ENCODE results near the gene RPS3A. TPM values are rescaled to one million over a fixed set of nuclear protein-coding genes. Genes with fewer than 3 reads are reported as not detected.

The RPS3A gene
- polyA plus RNA-seq, 2 of the 4 experiments (the other 2 are of a cell fraction), result 2,183 to 2,957 TPM

DNA sequence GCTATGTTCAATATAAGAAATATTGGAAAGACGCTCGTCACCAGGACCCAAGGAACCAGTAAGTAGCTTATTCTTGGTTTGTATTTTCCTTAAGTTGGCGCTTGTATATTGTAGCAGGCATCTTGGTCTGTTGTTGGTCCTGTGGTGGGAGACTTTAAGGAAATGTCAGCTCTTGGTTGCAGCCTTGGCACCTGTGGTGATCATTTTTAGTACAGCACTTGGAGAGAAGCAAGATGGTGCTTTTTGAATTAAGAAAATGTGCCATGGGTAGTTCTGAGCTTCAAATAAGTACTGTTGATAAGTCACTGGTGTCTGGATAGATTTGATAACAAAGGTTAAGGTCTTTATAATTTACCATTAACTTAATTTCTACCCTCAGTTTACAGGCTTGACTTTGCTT is 1.1 kb downstream of the RPS3A start (continued):
- TF ChIP-seq, protein P1, sequence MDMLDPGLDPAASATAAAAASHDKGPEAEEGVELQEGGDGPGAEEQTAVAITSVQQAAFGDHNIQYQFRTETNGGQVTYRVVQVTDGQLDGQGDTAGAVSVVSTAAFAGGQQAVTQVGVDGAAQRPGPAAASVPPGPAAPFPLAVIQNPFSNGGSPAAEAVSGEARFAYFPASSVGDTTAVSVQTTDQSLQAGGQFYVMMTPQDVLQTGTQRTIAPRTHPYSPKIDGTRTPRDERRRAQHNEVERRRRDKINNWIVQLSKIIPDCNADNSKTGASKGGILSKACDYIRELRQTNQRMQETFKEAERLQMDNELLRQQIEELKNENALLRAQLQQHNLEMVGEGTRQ (IDR thresholded peaks at IDR 0.05), result no peak
- TF ChIP-seq SREBF2 (IDR thresholded peaks at IDR 0.05) (no peak), SMC3 (IDR thresholded peaks at IDR 0.05) (no peak), EHF (CRISPR knock-in tag; IDR thresholded peaks at IDR 0.05) (no peak), CEBPB (IDR thresholded peaks at IDR 0.05) (no peak), MYC (IDR thresholded peaks at IDR 0.05; ENCODE audit: borderline replicate concordance, low read length) (no peak)
- TF ChIP-seq, protein P2, sequence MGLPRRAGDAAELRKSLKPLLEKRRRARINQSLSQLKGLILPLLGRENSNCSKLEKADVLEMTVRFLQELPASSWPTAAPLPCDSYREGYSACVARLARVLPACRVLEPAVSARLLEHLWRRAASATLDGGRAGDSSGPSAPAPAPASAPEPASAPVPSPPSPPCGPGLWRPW (IDR thresholded peaks at IDR 0.05), result no peak

DNA sequence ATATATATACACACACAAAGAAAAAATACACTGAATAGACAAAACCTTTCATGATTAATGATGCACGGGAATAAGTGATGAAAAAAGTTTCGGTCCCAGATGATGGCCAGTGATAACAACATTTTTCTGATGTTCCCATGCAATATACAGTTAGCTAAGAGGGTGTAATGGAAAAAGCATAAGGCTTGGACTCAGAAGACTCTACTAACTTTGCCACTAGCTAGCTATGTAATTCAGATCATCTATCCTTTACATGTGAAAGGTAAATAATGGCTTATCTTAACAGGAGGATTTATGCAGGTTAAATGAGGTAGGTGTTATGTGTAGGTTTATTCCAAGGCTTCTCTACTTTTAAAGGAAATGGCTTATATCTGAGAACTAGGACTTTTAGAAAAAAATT is 4.3 kb downstream of the RPS3A start:
- Histone ChIP-seq H3K4me3 (no peak overlapping the region), H3K9me3 (no peaks in the 10 kb centered on the region), H3K4me2 (no peak overlapping the region), H3K27ac (no peak overlapping the region), H3K4me1 (peaks cover 15% of the 10 kb centered on the region; the same call in 2 of the 3 replicates)
- POLR2A ChIA-PET, result no interaction called here
- WGBS (ENCODE audit: missing lambda C conversion rate), result 89% methylated on average over 2 of the region's 2 CpGs
- CTCF ChIA-PET, result interaction anchor here (0.8 kb wide), 1 partner anchor 13 kb away, joined by 3 read pairs; no protein-coding TSS in a partner anchor
- ATAC-seq, result no peak
- no peak for TF ChIP-seq KDM5A (IDR thresholded peaks at IDR 0.05)
- no peak for FAIRE-seq
- DNase-seq (ENCODE audit: low read depth in 1 of 2, low spot score in 1 of 2), result no peak

DNA sequence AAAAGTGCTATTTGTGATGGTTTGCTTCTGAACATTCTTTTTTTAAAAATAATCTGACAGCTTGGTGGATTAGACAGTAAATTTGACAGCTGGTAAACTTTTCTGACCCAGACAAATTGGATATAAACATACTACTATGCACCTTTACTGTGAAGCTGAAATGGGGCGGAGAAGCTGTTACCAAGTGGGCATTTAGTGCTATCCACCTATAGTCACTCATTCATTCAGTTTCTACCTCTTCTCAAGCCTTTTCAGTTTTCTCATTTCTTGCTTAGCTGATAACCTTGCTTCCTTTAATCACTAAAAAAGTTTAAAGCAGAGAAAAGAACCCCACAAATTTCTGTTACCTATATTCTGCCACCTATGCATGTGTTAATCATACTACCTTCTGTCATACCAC is 5.2 kb downstream of the RPS3A start:
- FAIRE-seq, result no peak
- Histone ChIP-seq H3K4me2 (no peak overlapping the region), H3K27ac (no peak overlapping the region), H3K9me3 (no peaks in the 10 kb centered on the region), H3K4me3 (no peak overlapping the region), H3K4me1 (peaks cover 15% of the 10 kb centered on the region; the same call in 2 of the 3 replicates)
- CTCF ChIA-PET, result interaction anchor here (0.6 kb wide), 1 partner anchor 215 kb away, joined by 3 read pairs; no protein-coding TSS in a partner anchor
- POLR2A ChIA-PET, result no interaction called here
- no peak for ATAC-seq
- DNase-seq (ENCODE audit: low read depth in 1 of 2, low spot score in 1 of 2), result no peak
- TF ChIP-seq CEBPB (IDR thresholded peaks at IDR 0.05) (no peak), TFCP2L1 (CRISPR knock-in tag; IDR thresholded peaks at IDR 0.05) (no peak), EP300 (IDR thresholded peaks at IDR 0.05) (no peak), FOSB (CRISPR knock-in tag; IDR thresholded peaks at IDR 0.05) (no peak), RNF2 (IDR thresholded peaks at IDR 0.05; ENCODE audit: borderline replicate concordance, low read depth) (no peak), MAFK (IDR thresholded peaks at IDR 0.05; ENCODE audit: partially characterized antibody) (no peak), EHMT2 (IDR thresholded peaks at IDR 0.05; ENCODE audit: low read depth) (no peak), FOXS1 (CRISPR knock-in tag; IDR thresholded peaks at IDR 0.05) (no peak), ZNF302 (CRISPR knock-in tag; IDR thresholded peaks at IDR 0.05) (no peak), HDAC2 (IDR thresholded peaks at IDR 0.05) (no peak), BHLHE40 (IDR thresholded peaks at IDR 0.05; ENCODE audit: low read depth, low read length) (no peak), ZSCAN20 (CRISPR knock-in tag; IDR thresholded peaks at IDR 0.05) (no peak), KDM1A (IDR thresholded peaks at IDR 0.05; ENCODE audit: low read depth) (no peak), HOXB5 (CRISPR knock-in tag; IDR thresholded peaks at IDR 0.05) (no peak), NPAS2 (CRISPR knock-in tag; IDR thresholded peaks at IDR 0.05; ENCODE audit: borderline replicate concordance) (no peak), HOXA7 (CRISPR knock-in tag; IDR thresholded peaks at IDR 0.05) (no peak)
- TF ChIP-seq, protein P1 (IDR thresholded peaks at IDR 0.05), result no peak
- TF ChIP-seq, protein P3, sequence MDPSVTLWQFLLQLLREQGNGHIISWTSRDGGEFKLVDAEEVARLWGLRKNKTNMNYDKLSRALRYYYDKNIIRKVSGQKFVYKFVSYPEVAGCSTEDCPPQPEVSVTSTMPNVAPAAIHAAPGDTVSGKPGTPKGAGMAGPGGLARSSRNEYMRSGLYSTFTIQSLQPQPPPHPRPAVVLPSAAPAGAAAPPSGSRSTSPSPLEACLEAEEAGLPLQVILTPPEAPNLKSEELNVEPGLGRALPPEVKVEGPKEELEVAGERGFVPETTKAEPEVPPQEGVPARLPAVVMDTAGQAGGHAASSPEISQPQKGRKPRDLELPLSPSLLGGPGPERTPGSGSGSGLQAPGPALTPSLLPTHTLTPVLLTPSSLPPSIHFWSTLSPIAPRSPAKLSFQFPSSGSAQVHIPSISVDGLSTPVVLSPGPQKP (IDR thresholded peaks at IDR 0.05; ENCODE audit: low read depth, low read length), result no peak
- TF ChIP-seq, protein P4, sequence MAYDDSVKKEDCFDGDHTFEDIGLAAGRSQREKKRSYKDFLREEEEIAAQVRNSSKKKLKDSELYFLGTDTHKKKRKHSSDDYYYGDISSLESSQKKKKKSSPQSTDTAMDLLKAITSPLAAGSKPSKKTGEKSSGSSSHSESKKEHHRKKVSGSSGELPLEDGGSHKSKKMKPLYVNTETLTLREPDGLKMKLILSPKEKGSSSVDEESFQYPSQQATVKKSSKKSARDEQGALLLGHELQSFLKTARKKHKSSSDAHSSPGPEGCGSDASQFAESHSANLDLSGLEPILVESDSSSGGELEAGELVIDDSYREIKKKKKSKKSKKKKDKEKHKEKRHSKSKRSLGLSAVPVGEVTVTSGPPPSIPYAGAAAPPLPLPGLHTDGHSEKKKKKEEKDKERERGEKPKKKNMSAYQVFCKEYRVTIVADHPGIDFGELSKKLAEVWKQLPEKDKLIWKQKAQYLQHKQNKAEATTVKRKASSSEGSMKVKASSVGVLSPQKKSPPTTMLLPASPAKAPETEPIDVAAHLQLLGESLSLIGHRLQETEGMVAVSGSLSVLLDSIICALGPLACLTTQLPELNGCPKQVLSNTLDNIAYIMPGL (CRISPR knock-in tag; IDR thresholded peaks at IDR 0.05; ENCODE audit: borderline replicate concordance), result no peak
- WGBS (ENCODE audit: missing lambda C conversion rate), result 97% methylated on average over 1 of the region's 1 CpG

Data from A549 (cell line).